GM19023 (cell line): ENCODE measurements around the gene THNSL1.
"Not testable (repeated sequence)": the region's sequence is repeated elsewhere in the genome, so short reads cannot be mapped to it uniquely, and the experiment has no call there.

ENCODE experiments used
- ATAC-seq: cut with Tn5 transposase; IDR thresholded peaks from one replicate; pipeline ENCODE4 v1.9.1; 2021; ENCODE audit warnings: mild to moderate bottlenecking, moderate library complexity; ENCODE audit not compliant: unreplicated experiment

Gene THNSL1, protein sequence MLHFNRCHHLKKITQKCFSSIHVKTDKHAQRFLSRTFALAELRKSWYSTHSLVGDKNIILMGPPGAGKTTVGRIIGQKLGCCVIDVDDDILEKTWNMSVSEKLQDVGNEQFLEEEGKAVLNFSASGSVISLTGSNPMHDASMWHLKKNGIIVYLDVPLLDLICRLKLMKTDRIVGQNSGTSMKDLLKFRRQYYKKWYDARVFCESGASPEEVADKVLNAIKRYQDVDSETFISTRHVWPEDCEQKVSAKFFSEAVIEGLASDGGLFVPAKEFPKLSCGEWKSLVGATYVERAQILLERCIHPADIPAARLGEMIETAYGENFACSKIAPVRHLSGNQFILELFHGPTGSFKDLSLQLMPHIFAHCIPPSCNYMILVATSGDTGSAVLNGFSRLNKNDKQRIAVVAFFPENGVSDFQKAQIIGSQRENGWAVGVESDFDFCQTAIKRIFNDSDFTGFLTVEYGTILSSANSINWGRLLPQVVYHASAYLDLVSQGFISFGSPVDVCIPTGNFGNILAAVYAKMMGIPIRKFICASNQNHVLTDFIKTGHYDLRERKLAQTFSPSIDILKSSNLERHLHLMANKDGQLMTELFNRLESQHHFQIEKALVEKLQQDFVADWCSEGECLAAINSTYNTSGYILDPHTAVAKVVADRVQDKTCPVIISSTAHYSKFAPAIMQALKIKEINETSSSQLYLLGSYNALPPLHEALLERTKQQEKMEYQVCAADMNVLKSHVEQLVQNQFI

DNA sequence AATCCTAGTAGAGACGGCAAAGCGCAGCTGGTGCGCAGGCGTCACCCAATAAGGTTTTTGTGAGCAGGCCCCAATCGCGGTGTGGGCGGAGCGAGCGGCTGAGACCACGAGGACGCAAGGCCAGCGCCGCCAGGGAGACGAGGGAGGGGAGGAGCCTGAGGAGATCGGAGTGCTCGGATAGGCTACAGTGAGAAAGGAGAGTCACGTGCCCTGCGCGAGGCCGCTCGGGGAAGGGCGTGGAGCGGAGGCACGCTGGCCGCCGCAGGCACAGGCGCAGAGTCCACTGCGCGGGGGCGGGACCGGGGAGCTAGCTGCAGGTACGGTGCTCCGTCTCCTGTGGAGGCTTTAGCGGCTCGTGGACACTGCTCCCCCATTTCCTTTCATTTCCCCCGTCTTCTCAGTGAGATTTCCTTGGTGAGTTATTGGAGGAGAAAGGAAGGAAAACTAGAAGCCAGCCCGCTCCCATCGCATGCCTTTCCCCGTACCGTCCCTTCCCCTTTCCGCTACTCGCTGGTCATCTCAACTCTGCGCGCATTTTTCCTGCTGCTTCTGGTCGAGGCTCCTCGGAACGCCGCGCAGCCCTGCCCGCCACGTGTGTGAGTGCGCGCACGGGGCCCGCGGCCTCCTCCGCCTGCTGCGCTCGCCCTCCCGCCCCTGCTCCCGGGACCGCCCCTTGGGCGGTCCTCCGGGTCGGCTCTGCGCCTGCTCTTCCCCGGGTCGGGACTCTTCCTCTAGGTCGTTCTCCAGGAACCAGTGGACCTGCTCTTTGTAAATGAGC is at the start of gene THNSL1:
Gene THNSL1, plus strand, starts transcription at position 237 of the 778 bp plus-strand sequence. CDS start 6,612 bp downstream, outside the sequence.
- peak; percentile 98 for ATAC-seq

DNA sequence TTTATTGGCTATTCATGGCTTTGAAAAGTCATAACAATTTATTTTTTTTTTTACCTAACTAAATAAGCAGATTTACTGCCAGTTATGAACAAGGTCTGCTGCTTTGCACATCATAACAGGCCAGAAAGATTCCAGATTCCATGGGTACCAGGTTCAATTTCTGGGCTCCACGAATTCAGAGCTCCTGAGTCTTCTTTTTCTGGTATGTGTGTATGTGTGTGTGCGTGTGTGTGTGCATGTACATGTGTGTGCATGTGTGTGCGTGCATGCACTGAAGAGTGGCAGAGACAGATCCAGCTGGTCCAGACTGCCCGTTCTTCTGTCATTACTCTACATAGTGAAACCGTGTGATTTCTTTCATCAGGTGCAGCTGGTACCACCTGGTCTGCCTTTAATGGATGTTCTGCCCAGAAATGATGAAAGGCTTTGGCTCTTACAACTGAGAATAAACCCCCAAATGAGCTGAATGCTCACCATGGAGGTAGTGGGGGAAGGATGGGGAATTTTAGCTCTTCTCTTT is 49.4 kb upstream of the THNSL1 start:
- ATAC-seq, result no peak

DNA sequence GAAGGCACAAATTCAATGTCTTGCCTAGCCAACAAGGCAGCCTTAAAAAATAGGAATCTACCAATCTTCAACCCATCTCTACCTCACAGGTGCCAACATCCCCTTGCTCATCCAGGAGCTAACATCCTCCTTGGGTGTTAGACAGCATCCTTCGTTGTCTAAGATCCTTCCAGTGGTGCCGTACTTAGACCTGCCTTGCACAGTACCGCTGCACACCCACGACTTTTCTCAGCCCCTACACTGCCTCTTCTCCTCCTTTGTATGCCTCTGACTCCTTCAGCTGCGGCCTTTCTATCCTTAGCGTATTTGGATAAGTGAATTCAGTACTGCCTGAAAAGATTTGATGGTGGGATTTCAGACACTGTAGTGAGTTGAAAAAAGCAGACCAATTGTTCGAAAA is 48.1 kb upstream of the THNSL1 start:
- no peak for ATAC-seq

DNA sequence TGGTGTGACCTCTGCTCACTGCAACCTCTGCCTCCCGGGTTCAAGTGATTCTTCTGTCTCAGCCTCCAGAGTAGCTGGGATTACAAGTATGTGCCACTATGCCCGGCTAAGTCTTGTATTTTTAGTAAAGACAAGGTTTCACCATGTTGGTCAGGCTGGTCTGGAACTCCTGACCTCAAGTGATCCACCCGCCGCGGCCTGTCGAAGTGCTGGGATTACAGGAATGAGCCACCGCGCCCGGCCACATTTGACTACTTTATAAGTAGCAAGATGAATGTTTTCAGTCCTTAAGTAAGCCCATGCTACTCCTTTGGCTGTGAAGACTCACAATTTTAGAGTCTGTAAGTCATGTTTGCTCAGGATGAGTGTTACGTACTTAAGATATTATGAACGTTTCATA is 47.5 kb upstream of the THNSL1 start:
- not testable (repeated sequence) for ATAC-seq

DNA sequence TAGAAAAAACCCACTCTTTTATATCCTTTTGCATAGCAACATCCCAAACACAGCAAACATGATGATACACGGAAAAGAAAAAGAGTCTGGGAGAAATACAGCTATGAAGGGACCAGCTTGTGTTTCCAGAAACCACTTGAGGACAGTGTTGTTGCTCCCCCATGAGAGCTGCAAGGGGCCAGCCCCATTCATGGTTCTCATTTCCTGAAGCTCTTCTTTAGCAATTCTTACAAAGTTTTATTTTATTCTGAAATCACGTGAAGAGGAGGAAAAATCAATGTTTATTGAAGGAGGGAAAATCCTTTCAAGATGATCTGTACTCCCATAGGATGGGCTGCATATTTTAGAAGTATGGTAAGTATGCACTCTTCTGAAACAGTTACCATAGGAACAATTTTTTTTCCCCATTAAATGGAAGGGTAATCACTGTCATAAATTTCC is 46.6 kb upstream of the THNSL1 start:
- ATAC-seq, result no peak

DNA sequence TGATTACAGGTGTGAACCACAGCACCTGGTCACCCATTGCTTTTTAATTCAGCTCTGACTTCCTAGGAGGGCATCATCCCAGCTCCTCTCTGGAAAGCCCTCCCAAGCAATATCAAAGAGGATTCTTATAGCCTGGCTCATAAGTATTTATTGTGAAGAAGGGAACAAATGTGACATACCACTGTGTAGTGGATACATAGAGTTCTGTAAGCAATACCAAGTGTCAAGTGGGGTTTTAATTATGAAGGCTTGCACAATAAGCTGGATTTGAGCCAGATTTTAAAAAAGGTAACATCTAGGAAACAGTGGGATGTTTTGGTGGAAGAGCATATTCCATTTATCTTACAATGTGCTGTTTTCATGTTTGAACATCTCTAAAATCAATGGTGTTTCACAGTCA is 45.0 kb upstream of the THNSL1 start:
- ATAC-seq, result no peak

DNA sequence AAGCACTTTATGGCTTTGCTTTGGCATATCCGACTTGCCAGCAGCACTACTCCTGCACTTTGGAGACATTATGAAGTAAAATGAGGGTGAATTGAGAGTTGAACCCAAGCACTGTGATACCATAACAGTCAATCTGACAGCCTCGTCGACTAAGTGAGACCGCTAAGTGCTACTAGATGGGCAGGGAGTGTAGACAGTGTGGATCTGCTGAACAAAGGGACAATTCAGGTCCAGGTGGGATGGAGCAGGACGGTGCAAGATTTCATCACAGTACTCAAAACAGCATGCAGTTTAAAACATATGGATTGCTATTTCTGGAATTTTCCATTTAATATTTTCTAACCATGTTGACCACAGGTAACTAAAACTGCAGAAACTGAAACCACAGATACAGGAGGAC is 43.2 kb upstream of the THNSL1 start:
- no peak for ATAC-seq

DNA sequence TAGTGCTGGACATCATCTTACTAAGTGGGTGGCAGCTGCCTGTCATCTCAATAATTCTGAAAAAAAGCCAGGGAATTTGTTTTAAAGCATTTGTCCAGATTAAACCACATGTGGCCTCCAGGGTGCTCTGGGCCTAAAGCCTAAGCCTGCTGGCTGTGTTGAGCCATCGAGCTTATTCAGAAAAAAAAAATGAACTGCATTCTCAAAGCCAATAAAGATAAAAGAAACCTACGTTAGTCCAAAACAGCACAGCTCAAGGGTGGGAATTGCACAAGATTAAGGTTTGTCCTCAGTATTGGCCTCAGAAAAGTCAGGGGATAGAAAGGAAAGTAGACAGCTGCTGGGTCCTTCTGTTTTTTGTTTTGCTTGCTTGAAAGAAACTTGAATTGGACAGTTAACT is 41.4 kb upstream of the THNSL1 start:
- ATAC-seq, result no peak

DNA sequence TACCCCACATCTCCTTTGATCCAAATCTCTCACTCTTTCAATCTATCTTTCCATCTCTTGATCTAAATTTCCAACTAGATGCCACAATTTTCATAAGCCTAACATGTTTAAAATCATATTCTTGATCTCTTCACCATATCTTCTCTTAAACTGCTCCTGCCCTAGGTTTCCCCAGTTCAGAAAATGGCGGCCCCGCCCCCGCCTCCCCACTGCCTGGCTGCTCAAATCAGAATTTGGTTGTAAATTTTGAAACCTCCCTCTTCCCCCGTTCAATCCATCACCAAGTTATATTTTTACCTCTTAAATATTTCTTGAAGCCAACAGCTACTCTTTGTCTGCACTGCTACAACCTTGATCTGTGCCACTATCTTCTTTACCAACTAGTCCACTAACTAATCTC is 36.7 kb upstream of the THNSL1 start:
- no peak for ATAC-seq

DNA sequence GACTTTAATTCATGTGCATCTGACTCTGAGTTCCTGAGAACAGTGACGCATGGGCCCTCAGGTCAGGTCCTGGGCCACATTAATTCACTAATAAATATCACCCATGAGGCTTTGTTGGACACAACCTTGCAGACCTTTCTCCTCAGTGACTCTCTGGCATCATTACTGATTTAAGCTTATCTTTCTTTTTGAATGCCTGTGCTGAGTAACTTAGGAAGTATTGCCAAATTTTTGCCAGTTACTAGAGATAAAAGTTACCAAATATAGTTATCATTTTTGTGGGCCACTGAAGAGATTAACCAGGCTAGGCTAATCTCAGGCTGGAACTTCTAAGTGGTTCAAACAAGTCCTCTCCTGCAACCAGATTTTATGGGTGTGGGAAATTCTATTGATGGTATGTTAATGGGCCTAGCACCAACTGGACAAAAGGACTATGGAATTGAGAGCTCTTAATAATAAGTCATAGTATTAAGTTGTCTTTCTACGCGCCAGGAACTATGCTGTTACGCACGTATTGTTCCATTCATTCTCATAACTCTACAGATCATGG is 35.2 kb upstream of the THNSL1 start:
- ATAC-seq, result no peak

DNA sequence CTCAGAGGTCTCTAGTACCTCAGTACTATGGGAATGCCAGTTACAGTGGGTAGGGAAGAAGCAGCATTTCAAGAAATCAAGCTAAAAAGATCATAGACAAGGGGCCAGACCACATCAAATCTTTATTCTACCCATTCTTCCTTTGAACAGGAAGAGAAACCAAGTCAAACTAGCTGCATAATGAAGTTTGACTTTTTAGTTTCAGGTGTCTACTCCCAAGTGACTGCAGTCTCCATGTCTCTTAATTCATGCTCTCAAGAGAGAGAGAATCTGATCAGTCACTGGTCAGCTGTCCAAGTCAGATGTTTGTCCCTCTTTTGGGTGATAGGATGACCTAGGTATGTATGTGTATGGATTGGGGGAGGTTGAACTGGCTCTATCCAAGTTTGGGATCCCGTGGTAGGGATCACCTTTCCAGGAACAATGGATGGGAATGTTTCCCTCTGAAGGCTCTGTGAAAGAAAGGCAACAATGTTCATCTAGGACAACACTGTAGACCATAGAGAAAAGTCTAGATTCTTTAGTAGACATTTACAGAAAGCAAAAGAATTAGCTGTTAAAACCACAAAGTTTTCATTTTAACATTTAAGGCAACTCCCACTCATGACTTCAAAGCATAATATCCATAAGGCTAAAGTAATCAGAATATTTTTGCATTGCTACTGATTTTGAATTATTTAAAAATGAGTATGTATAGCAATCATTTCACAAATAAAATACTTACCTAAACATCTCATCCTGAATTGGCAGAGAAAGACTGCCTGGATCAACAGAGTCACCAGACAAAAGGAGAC is 33.9 kb upstream of the THNSL1 start:
- peak; percentile 66 for ATAC-seq

DNA sequence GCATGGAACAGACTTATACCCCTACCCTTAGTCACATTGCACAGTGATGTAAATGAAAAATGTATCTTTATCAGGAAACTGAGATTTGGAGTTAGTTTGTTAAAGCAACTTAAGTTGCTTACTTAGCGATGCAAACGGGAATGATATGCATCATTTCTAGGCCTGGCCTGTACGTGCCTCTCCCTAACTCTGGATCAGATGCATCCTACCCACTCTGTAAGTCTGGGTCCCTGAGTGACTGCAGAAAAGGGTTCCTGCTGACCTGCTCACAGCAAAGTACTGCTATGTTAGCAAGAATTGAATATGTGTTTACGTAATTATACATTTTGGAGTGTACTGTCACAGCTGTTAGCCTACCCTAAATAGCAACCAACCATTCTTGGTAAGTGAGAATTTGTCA is 33.3 kb upstream of the THNSL1 start:
- ATAC-seq, result no peak

DNA sequence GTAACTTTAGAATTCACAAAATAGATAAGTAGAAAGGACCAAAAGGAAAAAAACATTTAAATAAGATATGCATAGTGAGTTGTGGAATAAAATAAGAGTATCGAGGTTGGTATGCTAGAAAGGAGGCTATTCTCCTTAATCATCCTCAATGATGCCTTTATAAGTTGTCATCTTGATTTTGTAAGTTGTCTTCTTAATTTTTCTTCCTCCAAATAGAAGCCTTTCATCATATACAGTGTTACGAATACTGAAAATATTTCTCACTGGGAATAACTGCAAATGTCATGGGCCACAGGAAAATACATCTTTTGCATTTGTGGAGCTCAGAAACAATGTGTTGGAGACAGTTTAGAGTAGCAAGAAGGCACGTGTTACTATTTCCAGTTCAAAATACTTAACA is 32.5 kb upstream of the THNSL1 start:
- ATAC-seq, result no peak

DNA sequence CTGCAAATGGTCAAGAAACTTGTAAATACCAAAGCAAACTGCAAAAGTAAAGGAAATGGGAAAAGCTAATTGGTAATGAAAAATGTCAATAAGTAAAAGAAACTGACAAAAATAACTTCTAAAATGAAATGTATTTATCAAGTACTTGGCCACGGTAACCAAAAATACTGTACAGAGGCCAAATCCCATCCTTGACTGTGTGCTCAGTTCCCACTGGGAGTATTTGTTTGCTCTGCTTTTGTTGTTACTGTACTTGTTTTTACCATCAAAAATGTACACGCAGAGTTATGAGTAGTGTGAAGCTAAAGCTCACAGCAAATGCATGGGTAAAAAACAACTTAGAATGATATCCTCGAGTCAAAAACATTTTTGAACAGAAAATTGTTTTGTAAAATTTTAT is 31.5 kb upstream of the THNSL1 start:
- ATAC-seq, result no peak

DNA sequence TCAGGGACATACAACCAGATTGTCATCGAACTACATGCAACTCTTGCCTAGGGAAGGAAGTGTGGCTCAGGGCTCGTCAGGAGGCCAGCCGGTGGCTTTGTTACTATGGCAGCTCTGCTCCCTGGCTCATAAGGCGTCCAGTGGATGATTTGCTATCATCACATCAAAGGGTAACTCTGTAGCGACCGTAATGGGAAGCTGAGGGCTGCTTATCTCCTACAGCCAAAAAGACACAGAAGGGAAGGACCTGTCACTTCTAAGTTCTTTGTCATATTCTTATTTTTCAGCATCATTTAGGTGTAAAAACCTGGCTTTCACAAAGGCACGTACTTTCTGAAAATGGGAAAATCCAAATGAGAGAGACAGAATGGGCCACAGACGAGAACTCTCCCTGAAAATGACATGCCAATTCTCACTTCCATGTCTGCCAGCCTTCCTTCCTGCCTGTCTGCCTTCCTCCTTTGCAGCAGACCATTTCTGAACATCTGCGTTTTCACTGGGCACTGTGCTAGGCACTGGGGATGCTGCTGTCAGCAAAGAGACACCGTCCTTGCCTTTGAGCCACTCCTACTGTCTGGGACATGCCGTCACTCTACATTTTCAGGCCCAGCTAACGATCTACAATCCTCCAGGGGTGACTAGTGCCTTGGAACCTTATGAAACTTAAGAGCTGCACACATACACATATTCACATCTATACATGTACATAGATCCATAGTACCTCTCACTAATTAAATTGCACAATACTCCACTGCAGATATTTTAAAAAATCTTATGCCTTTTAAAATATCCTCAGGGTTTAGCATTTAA is 27.4 kb upstream of the THNSL1 start:
- ATAC-seq, result no peak

DNA sequence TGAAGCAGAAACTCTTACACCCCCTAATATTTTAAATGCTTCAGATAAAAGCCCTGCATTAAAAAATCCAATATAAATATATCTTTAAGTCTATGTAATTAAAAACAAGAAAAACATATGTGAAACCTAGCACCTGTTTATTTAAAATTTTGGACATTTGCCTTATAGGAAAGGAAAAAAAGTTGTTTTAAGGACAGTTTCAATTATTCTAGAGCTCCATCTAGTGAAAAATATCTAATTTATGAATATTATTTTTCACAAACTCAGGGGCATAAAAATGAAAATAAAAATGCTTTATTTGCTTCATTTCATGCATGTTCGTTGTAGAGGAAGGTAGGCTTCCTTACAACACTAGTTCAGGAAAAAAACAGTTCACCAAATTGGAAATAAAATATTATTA is 26.5 kb upstream of the THNSL1 start:
- no peak for ATAC-seq

DNA sequence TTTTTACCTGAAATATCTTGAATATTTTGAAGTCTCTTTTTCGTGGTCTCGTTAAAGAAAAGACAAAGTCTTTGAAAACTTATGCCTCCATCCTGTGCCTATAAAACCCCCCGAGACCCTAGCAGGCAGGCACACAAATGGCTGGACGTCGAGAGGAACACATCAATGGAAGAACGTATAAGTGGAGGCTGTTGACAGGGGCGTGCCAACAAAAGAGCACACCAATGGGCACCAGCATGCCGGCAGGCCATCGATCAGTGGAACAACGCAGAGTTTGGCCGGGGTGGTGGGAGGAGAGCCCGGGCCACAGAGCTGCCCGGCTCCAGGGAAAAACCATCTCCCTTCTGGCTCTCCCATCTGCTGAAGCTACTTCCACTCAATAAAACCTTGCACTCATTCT is 25.1 kb upstream of the THNSL1 start:
- ATAC-seq, result no peak

DNA sequence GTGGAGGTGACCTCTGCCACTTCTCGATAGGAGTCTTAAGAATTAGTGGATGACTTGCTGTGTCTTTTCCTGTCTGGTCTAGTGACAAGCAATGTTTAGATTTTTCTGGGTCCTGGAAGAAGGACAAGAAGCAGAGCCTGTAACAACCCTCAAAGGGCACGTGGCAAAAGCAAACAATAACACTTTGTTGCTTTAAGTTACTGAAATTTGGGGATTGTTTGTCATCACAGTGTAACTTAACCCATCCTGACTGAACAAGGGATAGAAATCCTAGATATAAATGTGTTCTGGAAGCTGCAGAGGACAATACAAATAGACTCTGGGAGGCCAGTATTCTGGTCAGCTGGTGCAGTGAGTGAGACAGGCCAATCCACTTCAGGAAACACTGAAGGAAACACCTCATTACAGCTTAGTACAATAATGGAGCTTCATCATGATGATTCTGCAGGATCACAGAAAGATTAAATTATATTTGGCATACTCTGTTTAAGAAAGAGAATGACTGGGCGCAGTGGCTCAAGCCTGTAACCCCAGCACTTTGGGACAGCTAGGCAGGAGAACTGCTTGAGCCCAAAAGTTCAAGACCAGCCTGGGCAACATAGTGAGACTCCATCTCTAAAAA is 23.8 kb upstream of the THNSL1 start:
- ATAC-seq, result no peak
